ENCODE data around the gene PKD2L1.

PKD2L1 gene

GRCh38 chr10:100253041-100253440 is 77.0 kb downstream of the PKD2L1 start:
- DNase-seq (ENCODE audit: low read depth in 2 of 2): no peak
- no peak overlapping the region for H3K4me3 ChIP-seq (replicated peaks in 1 of 2; ENCODE audit: low read depth in 2 of 2, low read length in 2 of 2)
- TF ChIP-seq CTCF (IDR thresholded peaks at IDR 0.05; ENCODE audit: low read depth, low read length): no peak

- no peak for TF ChIP-seq CTCF (IDR thresholded peaks at IDR 0.05; ENCODE audit: low read depth, low read length)
- no peak overlapping the region for H3K4me3 ChIP-seq (replicated peaks in 1 of 2; ENCODE audit: low read depth in 2 of 2, low read length in 2 of 2)
- DNase-seq (ENCODE audit: low read depth in 2 of 2): no peak
Measured at GRCh38 chr10:100248820-100249219, 81.2 kb downstream of the PKD2L1 start.

GRCh38 chr10:100245484-100246220 is 84.4 kb downstream of the PKD2L1 start:
- DNase-seq (ENCODE audit: low read depth in 2 of 2): peak in 1 of 2 donors; percentile 57
- TF ChIP-seq CTCF (IDR thresholded peaks at IDR 0.05; ENCODE audit: low read depth, low read length): no peak
- H3K4me3 ChIP-seq (replicated peaks in 1 of 2; ENCODE audit: low read depth in 2 of 2, low read length in 2 of 2): no peak overlapping the region

- no peak for TF ChIP-seq CTCF (IDR thresholded peaks at IDR 0.05; ENCODE audit: low read depth, low read length)
- H3K4me3 ChIP-seq (replicated peaks in 1 of 2; ENCODE audit: low read depth in 2 of 2, low read length in 2 of 2): no peak overlapping the region
- DNase-seq (ENCODE audit: low read depth in 2 of 2): no peak
Measured at GRCh38 chr10:100239851-100240250, 90.2 kb downstream of the PKD2L1 start.

GRCh38 chr10:100238429-100238828 is 91.6 kb downstream of the PKD2L1 start:
- no peak overlapping the region for H3K4me3 ChIP-seq (replicated peaks in 1 of 2; ENCODE audit: low read depth in 2 of 2, low read length in 2 of 2)
- DNase-seq (ENCODE audit: low read depth in 2 of 2): no peak
- no peak for TF ChIP-seq CTCF (IDR thresholded peaks at IDR 0.05; ENCODE audit: low read depth, low read length)
